Epithelial cell of esophagus (primary cell): ENCODE data around the gene SLC16A4.
A peak's percentile ranks its signal among the peaks of the same experiment; 100 is the strongest.
"Not testable (repeated sequence)": the region's sequence is repeated elsewhere in the genome, so short reads cannot be mapped to it uniquely, and the experiment has no call there.

Source experiments
- DNase-seq: peaks from one replicate; pipeline ENCODE4 v3.0.0; 2010; ENCODE audit warnings: low read depth
- H3K4me3 ChIP-seq: 2 replicates; pipeline ENCODE4 v1.5.1; 2011; ENCODE audit warnings: mild to moderate bottlenecking, low read length, control low read depth
- TF ChIP-seq, protein P1 (sequence below): IDR thresholded peaks from 2 replicates; pipeline ENCODE4 v1.5.1; 2011; ENCODE audit warnings: low read depth, mild to moderate bottlenecking, low read length, control low read depth, inconsistent platforms; ENCODE audit not compliant: insufficient read depth; ENCODE audit errors: missing control alignments

The SLC16A4 gene

DNA sequence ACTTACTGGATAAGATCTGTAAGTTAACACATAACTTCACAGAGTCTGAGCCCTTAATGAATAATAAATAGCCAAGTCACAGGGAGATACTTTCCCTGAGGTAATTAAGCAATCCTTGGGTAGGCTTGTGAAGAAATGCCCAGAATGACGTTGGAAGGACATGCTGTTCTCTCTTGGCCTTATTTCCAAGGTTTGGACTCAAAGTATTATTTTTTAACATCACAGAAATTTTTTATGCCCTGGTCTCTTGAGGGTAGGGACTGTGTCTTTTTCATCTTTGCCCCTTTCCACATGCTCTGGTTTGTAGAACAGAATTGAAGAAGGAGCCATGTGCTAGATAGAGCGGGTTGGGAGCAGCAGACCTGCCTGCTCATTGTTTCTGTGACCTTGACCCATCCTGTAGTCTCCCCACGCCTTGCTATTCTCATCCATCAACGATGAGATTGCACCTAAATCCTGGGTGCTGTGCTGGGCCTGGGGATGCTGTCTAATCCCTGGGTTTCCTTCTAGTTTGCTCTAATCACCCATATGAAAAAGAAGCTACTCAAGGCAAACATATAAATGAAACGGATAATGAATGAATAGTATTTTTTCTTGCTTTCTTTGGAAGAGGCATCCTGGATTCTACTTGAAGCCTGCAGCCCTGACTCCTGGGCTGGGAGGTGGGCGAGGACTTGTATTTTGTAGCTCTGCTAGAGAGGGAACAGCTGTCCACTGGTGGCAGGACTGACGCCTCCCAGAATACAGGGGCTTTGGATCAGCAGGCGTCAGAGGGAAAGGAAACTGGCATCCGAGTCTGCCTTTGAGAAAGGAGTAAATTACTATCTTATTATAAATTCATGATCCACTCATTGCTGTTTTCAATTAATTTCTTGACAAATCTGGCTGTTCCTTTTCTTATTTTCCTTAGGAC lies 34.1 kb upstream of the SLC16A4 start:
- no peak overlapping the region for H3K4me3 ChIP-seq
- DNase-seq, result peak; percentile 50
- TF ChIP-seq, protein P1, sequence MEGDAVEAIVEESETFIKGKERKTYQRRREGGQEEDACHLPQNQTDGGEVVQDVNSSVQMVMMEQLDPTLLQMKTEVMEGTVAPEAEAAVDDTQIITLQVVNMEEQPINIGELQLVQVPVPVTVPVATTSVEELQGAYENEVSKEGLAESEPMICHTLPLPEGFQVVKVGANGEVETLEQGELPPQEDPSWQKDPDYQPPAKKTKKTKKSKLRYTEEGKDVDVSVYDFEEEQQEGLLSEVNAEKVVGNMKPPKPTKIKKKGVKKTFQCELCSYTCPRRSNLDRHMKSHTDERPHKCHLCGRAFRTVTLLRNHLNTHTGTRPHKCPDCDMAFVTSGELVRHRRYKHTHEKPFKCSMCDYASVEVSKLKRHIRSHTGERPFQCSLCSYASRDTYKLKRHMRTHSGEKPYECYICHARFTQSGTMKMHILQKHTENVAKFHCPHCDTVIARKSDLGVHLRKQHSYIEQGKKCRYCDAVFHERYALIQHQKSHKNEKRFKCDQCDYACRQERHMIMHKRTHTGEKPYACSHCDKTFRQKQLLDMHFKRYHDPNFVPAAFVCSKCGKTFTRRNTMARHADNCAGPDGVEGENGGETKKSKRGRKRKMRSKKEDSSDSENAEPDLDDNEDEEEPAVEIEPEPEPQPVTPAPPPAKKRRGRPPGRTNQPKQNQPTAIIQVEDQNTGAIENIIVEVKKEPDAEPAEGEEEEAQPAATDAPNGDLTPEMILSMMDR, result no peak

DNA sequence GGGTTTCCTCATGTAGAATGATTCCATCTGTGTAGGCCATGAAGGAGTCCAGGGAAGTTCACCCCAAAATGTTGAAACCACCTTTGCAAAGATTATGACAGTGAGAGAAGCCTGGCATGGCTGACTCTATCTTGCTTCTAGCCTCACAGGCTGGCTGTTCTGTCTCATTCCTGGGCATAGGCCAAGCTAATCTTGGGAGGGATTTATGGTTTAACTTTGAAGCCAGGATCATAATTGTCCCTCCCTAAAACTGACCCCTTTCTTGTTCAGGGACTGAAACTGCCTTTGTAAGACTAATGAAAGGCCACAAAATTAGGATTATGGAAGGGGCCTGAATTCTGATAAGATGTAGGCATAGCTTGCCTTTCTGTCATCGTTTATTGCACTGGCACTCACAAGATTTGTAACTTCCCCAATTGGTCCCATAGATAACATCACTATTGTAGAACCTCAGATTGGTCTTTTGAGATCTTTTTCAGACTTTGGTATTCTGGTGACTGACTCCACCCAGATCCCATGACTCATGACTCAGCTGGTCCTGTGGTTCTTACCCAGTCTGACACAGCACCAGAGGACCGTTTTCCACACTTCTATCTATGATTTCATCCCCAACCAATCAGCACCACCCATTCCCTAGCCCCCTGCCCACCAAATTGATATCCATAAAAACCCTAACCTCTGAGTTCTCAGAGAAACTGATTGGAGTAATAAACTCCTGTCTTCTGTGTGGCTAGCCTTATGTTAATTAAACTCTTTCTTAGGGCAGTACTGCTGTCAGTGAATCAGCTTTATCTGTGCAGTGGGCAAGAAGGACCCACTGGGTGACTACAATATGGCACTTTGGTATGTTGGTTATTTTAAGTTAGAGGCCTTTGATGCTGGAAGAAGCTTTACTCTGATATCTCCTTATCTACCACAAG lies 30.3 kb upstream of the SLC16A4 start:
- TF ChIP-seq, protein P1, result no peak
- no peak overlapping the region for H3K4me3 ChIP-seq
- DNase-seq, result peak; percentile 57

DNA sequence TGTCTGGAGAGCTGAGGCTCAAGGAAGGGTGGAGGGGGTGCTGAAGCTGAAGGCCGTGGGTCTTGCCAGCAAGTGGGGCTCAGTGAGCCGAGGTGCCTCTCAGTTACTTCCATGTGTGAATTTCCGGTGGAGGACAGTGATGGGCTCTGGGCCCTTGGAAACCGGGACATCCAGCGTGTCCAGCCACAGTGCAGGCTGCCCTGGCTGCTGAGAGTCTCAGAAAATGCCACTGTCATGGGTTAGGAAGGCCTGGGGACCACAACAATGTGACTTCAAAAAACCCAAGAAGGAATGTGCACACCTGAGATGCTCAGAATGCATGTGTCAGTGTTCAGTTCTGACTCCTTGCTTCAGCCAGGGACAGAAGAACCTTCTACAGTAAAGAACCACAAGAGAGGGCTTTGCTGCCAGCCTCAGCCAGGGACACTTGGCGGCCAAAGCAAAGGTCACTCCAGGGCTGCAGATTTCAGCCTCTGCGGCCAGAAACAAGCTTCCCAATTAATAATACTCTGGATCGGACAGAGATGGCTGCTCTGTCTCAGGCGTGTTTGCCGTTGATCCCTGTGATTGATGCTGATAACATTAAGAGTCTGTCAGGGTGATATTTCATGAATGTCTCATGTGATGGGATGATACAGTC lies 29.3 kb upstream of the SLC16A4 start:
- TF ChIP-seq, protein P1, result no peak
- no peak for DNase-seq
- H3K4me3 ChIP-seq, result no peak overlapping the region

- no peak for DNase-seq
- no peak overlapping the region for H3K4me3 ChIP-seq
- TF ChIP-seq, protein P1, result no peak
Measured at GRCh38 chr1:110418729-110419128, 27.9 kb upstream of the SLC16A4 start.

- H3K4me3 ChIP-seq, DNase-seq: not testable (repeated sequence)
Measured at GRCh38 chr1:110413045-110413444, 22.2 kb upstream of the SLC16A4 start.

GRCh38 chr1:110412576-110412975 lies 21.8 kb upstream of the SLC16A4 start:
- TF ChIP-seq, protein P1, result peak; percentile 90
- no peak overlapping the region for H3K4me3 ChIP-seq
- DNase-seq, result peak; percentile 82
